ENCODE data around the gene IMPA2. TPM values are rescaled to one million over a fixed set of nuclear protein-coding genes. Genes with fewer than 3 reads are reported as not detected.
A peak's percentile ranks its signal among the peaks of the same experiment; 100 is the strongest.

The IMPA2 gene
- total RNA-seq, 1 donor from 2014 or later, result 56.3 TPM

GRCh38 chr18:11986061-11986460 lies 4.8 kb downstream of the IMPA2 start:
- no peak for TF ChIP-seq CTCF (conservative IDR thresholded peaks at IDR 0.05)
- H3K4me3 Mint-ChIP-seq, result no peak overlapping the region
- peaks cover 42% of the 10 kb centered on the region for H3K4me1 Mint-ChIP-seq (ENCODE audit: unreplicated experiment)
- no peak overlapping the region for H3K27ac Mint-ChIP-seq
- no peaks in the 10 kb centered on the region for H3K27me3 Mint-ChIP-seq
- DNase-seq (ENCODE audit: extremely low spot score, unreplicated experiment), result no peak
- no peaks in the 10 kb centered on the region for H3K36me3 Mint-ChIP-seq
- no peaks in the 10 kb centered on the region for H3K9me3 Mint-ChIP-seq

- no peak overlapping the region for H3K4me3 Mint-ChIP-seq
- no peaks in the 10 kb centered on the region for H3K27me3 Mint-ChIP-seq
- TF ChIP-seq CTCF (conservative IDR thresholded peaks at IDR 0.05), result no peak
- no peak overlapping the region for H3K27ac Mint-ChIP-seq
- H3K9me3 Mint-ChIP-seq, result no peaks in the 10 kb centered on the region
- peaks cover 46% of the 10 kb centered on the region for H3K4me1 Mint-ChIP-seq (ENCODE audit: unreplicated experiment)
- H3K36me3 Mint-ChIP-seq, result no peaks in the 10 kb centered on the region
- no peak for DNase-seq (ENCODE audit: extremely low spot score, unreplicated experiment)
Observed at GRCh38 chr18:11987527-11987926, 6.2 kb downstream of the IMPA2 start.

- TF ChIP-seq CTCF (conservative IDR thresholded peaks at IDR 0.05), result no peak
- H3K9me3 Mint-ChIP-seq, result no peaks in the 10 kb centered on the region
- no peaks in the 10 kb centered on the region for H3K36me3 Mint-ChIP-seq
- H3K4me3 Mint-ChIP-seq, result no peak overlapping the region
- no peaks in the 10 kb centered on the region for H3K27me3 Mint-ChIP-seq
- no peak for DNase-seq (ENCODE audit: extremely low spot score, unreplicated experiment)
- H3K4me1 Mint-ChIP-seq (ENCODE audit: unreplicated experiment), result peaks cover 46% of the 10 kb centered on the region
- peak overlapping the region; percentile 21 for H3K27ac Mint-ChIP-seq
Observed at GRCh38 chr18:11989174-11989573, 7.9 kb downstream of the IMPA2 start.

GRCh38 chr18:11989966-11990380 lies 8.7 kb downstream of the IMPA2 start:
- H3K9me3 Mint-ChIP-seq, result no peaks in the 10 kb centered on the region

GRCh38 chr18:11990539-11990938 lies 9.2 kb downstream of the IMPA2 start:
- peak overlapping the region; percentile 64 for H3K27ac Mint-ChIP-seq
- peaks cover 55% of the 10 kb centered on the region for H3K4me1 Mint-ChIP-seq (ENCODE audit: unreplicated experiment)
- H3K9me3 Mint-ChIP-seq, result no peaks in the 10 kb centered on the region
- H3K4me3 Mint-ChIP-seq, result peak overlapping the region; percentile 34
- no peaks in the 10 kb centered on the region for H3K27me3 Mint-ChIP-seq
- H3K36me3 Mint-ChIP-seq, result no peaks in the 10 kb centered on the region
- TF ChIP-seq CTCF (conservative IDR thresholded peaks at IDR 0.05), result no peak
- no peak for DNase-seq (ENCODE audit: extremely low spot score, unreplicated experiment)

More at GRCh38 chr18:11989966-11990380, 8.7 kb downstream of the IMPA2 start:
- H3K27ac Mint-ChIP-seq, result peak overlapping the region; percentile 64
- TF ChIP-seq CTCF (conservative IDR thresholded peaks at IDR 0.05), result no peak
- peaks cover 54% of the 10 kb centered on the region for H3K4me1 Mint-ChIP-seq (ENCODE audit: unreplicated experiment)
- peak; percentile 44 for DNase-seq (ENCODE audit: extremely low spot score, unreplicated experiment)
- no peak overlapping the region for H3K4me3 Mint-ChIP-seq
- no peaks in the 10 kb centered on the region for H3K27me3 Mint-ChIP-seq
- H3K36me3 Mint-ChIP-seq, result no peaks in the 10 kb centered on the region

All from type B pancreatic cell (in vitro differentiated cells).